Measurements from ENCODE around the gene PLA2G4E. TPM values are rescaled to one million over a fixed set of nuclear protein-coding genes. Genes with fewer than 3 reads are reported as not detected.

Gene PLA2G4E
- total and polyA plus RNA-seq, 9 of the 15 experiments (the other 6 are each of a cell fraction or from before 2014, with no cell fraction given): 0.03 TPM; not detected in 8

DNA sequence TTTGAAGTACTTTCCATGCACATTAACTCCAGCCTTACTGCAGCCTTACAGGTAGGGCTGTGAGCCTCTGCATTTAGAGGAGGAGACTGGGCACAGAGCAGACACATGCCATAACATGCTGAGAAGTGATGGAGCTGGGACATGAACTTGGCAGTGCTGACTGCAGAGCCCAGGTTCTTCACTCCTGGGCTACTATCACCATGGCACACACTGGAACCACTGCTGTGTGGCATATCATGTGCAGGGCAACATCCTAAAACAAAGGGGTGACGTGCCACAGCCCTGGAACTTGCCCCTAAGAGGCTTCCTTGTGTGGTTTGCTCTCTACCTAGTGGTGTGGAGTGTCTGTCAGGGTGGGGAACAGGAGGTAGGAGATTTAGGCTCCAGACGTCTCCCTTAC is 73.9 kb downstream of the PLA2G4E start:
- Histone ChIP-seq H3K79me2 (ENCODE audit: control insufficient read depth, insufficient read depth, low read length) (no peaks in the 10 kb centered on the region), H3K27me3 (ENCODE audit: control insufficient read depth in 2 of 2, insufficient read depth in 2 of 2, low read length in 2 of 2) (no peaks in the 10 kb centered on the region)
- in situ Hi-C loops (cut with MboI): no loop called here
- TF ChIP-seq HDAC1 (IDR thresholded peaks at IDR 0.05): no peak
- TF ChIP-seq MIER1 (IDR thresholded peaks at IDR 0.05; ENCODE audit: low read depth): no peak
- TF ChIP-seq, protein P1, sequence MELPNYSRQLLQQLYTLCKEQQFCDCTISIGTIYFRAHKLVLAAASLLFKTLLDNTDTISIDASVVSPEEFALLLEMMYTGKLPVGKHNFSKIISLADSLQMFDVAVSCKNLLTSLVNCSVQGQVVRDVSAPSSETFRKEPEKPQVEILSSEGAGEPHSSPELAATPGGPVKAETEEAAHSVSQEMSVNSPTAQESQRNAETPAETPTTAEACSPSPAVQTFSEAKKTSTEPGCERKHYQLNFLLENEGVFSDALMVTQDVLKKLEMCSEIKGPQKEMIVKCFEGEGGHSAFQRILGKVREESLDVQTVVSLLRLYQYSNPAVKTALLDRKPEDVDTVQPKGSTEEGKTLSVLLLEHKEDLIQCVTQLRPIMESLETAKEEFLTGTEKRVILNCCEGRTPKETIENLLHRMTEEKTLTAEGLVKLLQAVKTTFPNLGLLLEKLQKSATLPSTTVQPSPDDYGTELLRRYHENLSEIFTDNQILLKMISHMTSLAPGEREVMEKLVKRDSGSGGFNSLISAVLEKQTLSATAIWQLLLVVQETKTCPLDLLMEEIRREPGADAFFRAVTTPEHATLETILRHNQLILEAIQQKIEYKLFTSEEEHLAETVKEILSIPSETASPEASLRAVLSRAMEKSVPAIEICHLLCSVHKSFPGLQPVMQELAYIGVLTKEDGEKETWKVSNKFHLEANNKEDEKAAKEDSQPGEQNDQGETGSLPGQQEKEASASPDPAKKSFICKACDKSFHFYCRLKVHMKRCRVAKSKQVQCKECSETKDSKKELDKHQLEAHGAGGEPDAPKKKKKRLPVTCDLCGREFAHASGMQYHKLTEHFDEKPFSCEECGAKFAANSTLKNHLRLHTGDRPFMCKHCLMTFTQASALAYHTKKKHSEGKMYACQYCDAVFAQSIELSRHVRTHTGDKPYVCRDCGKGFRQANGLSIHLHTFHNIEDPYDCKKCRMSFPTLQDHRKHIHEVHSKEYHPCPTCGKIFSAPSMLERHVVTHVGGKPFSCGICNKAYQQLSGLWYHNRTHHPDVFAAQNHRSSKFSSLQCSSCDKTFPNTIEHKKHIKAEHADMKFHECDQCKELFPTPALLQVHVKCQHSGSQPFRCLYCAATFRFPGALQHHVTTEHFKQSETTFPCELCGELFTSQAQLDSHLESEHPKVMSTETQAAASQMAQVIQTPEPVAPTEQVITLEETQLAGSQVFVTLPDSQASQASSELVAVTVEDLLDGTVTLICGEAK (IDR thresholded peaks at IDR 0.05): no peak
- TF ChIP-seq, protein P1 (CRISPR knock-in tag; IDR thresholded peaks at IDR 0.05): no peak
- TF ChIP-seq, protein P2, sequence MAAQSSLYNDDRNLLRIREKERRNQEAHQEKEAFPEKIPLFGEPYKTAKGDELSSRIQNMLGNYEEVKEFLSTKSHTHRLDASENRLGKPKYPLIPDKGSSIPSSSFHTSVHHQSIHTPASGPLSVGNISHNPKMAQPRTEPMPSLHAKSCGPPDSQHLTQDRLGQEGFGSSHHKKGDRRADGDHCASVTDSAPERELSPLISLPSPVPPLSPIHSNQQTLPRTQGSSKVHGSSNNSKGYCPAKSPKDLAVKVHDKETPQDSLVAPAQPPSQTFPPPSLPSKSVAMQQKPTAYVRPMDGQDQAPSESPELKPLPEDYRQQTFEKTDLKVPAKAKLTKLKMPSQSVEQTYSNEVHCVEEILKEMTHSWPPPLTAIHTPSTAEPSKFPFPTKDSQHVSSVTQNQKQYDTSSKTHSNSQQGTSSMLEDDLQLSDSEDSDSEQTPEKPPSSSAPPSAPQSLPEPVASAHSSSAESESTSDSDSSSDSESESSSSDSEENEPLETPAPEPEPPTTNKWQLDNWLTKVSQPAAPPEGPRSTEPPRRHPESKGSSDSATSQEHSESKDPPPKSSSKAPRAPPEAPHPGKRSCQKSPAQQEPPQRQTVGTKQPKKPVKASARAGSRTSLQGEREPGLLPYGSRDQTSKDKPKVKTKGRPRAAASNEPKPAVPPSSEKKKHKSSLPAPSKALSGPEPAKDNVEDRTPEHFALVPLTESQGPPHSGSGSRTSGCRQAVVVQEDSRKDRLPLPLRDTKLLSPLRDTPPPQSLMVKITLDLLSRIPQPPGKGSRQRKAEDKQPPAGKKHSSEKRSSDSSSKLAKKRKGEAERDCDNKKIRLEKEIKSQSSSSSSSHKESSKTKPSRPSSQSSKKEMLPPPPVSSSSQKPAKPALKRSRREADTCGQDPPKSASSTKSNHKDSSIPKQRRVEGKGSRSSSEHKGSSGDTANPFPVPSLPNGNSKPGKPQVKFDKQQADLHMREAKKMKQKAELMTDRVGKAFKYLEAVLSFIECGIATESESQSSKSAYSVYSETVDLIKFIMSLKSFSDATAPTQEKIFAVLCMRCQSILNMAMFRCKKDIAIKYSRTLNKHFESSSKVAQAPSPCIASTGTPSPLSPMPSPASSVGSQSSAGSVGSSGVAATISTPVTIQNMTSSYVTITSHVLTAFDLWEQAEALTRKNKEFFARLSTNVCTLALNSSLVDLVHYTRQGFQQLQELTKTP (IDR thresholded peaks at IDR 0.05; ENCODE audit: low read depth in 1 of 2, partially characterized antibody in 2 of 2): no peak
- TF ChIP-seq ETS2 (tag; IDR thresholded peaks at IDR 0.05; ENCODE audit: borderline replicate concordance, poor library complexity, severe bottlenecking): no peak

More for the DNA sequence above, 73.9 kb downstream of the PLA2G4E start:
- POLR2A ChIA-PET: interaction anchor here (0.8 kb wide), 1 partner anchor 35 kb away, joined by 3 read pairs; no protein-coding TSS in a partner anchor
- H4K20me1 ChIP-seq (replicated peaks; ENCODE audit: control insufficient read depth, insufficient read depth, low read length): no peaks in the 10 kb centered on the region; the same call in none of the 2 replicates
- no peak for FAIRE-seq
- no peak overlapping the region for H3K4me2 ChIP-seq (ENCODE audit: insufficient read depth, low read length)
- no peaks in the 10 kb centered on the region for H3K4me1 ChIP-seq (replicated peaks in 1 of 2; ENCODE audit: control insufficient read depth in 2 of 2, insufficient read depth in 2 of 2, low read length in 2 of 2)
- CTCF ChIA-PET (ENCODE audit: low intra/inter-chr PET ratio): no interaction called here
- H3K36me3 ChIP-seq (ENCODE audit: control insufficient read depth, insufficient read depth, low read length): peaks cover 11% of the 10 kb centered on the region; the same call in 1 of the 3 replicates
- no peak for DNase-seq (ENCODE audit: extremely low read depth in 1 of 4, low spot score in 3 of 4)
- no peak overlapping the region for H3K9ac ChIP-seq (ENCODE audit: insufficient read depth in 1 of 2, low read depth in 2 of 2, low read length in 2 of 2)
- BruUV-seq (replicated peaks): no TSS peak
- intact Hi-C loops (cut with micrococcal nuclease): no loop called here
- no peak overlapping the region for H2AFZ ChIP-seq (ENCODE audit: low read depth, low read length)
- no peak overlapping the region for H3K4me3 ChIP-seq
- WGBS (ENCODE audit: insufficient coverage, low coverage, missing lambda C conversion rate): 72% methylated on average over 2 of the region's 2 CpGs
- H3K9me1 ChIP-seq (ENCODE audit: control insufficient read depth, insufficient read depth, low read length): no peaks in the 10 kb centered on the region
- no peaks in the 10 kb centered on the region for H3K9me3 ChIP-seq (replicated peaks; ENCODE audit: control insufficient read depth, insufficient read depth, low read depth, low read length)
- no peak for ATAC-seq
- H3K27ac ChIP-seq (ENCODE audit: extremely low read depth, low read depth, low read length): no peak overlapping the region
